NT2/D1 (cell line): ENCODE data around the gene KCNS1.

ENCODE experiments used
- DNase-seq: peaks from one replicate; pipeline ENCODE4 v3.0.0-alpha.2; 2011; ENCODE audit warnings: low read depth, low spot score
- H3K27me3 ChIP-seq: 2 replicates; pipeline ENCODE4 v1.6.0; 2011; ENCODE audit warnings: mild to moderate bottlenecking; ENCODE audit not compliant: insufficient read length, insufficient read depth
- H3K36me3 ChIP-seq: 2 replicates; pipeline ENCODE4 v1.6.1; 2011; ENCODE audit warnings: mild to moderate bottlenecking, low read length, mixed read lengths; ENCODE audit not compliant: insufficient read depth, insufficient read length
- H3K4me1 ChIP-seq: 2 replicates; pipeline ENCODE4 v1.5.1; 2011; ENCODE audit not compliant: insufficient read depth, insufficient read length
- H3K4me3 ChIP-seq: 2 replicates; pipeline ENCODE4 v1.5.1; 2011; ENCODE audit warnings: low read depth; ENCODE audit not compliant: insufficient read length
- H3K9ac ChIP-seq: 2 replicates; pipeline ENCODE4 v1.6.0; 2011; ENCODE audit warnings: low read depth; ENCODE audit not compliant: insufficient read length
- H3K9me3 ChIP-seq: 2 replicates; pipeline ENCODE4 v1.5.1; 2011; ENCODE audit warnings: mild to moderate bottlenecking, low read length; ENCODE audit not compliant: insufficient read depth
- SUZ12 ChIP-seq: IDR thresholded peaks from 2 replicates; pipeline ENCODE4 v1.6.1; 2011; ENCODE audit not compliant: insufficient read length, insufficient read depth; ENCODE audit errors: extremely low read depth
- YY1 ChIP-seq: IDR thresholded peaks from 2 replicates; pipeline ENCODE4 v1.6.1; 2011; ENCODE audit not compliant: insufficient read length, insufficient read depth
- ZNF274 ChIP-seq: IDR thresholded peaks from 2 replicates; pipeline ENCODE4 v1.6.1; 2011; ENCODE audit warnings: mild to moderate bottlenecking, low read depth, low read length

The KCNS1 gene

DNA sequence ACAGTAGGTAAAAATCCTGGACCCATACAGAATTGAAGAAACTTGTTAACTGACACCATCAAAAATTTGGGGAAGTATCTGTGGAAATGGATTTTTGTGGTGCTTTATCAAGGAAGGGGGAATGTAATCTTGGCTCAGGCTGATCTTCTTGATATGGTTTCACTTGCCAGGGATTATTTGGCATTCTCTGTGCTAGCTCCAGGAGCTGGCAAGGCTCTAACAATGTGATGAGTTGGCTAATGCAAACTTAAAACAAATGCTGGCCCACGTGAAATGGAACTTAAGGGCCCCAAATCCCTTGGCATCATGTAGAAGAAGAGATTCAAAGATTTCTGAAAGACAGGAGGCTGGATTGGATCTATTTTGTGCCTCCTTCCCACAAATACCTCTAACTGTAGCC is 13.1 kb downstream of the KCNS1 start:
- DNase-seq, result no peak
- H3K27me3 ChIP-seq, result no peaks in the 10 kb centered on the region
- H3K4me1 ChIP-seq, result no peaks in the 10 kb centered on the region
- H3K36me3 ChIP-seq, result no peaks in the 10 kb centered on the region
- H3K9me3 ChIP-seq, result no peaks in the 10 kb centered on the region
- TF ChIP-seq SUZ12, result no peak
- TF ChIP-seq YY1, result no peak
- no peak for TF ChIP-seq ZNF274
- H3K9ac ChIP-seq, result no peak overlapping the region
- H3K4me3 ChIP-seq, result no peak overlapping the region

DNA sequence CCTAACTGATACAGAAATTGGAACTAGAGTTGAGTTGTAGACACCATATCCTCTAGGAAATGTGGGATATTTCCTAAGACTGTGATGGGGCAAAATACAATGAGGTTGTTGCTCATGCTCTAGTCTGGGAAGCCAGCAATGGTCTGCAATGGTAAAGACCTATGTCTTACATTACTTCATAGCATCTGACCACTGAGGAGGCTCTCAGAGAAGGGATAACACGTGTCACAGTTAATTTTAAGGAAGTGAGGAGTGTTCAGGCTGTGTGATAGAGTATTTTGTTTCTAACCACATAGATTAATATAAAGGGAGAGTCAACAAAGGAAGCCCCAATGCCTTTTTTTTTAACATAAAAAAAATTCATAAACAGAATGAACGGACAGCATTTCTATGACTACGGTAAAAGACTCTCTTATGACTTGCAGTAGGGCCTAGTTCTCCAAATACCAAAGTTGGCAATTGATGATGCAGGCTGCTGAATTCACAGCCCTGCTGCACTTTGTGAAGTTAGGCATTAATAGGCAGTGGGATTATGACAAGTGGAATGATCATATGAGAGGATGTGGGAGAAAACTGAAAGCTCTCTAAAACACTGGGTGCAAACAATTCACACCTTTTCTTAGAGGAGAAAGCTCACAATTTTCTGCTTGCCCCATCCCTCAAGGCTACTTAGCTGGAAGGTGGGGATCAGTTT is 13.7 kb downstream of the KCNS1 start:
- no peak overlapping the region for H3K4me3 ChIP-seq
- no peak for DNase-seq
- no peak overlapping the region for H3K9ac ChIP-seq
- no peaks in the 10 kb centered on the region for H3K36me3 ChIP-seq
- no peaks in the 10 kb centered on the region for H3K4me1 ChIP-seq
- H3K27me3 ChIP-seq, result no peaks in the 10 kb centered on the region
- H3K9me3 ChIP-seq, result peaks cover 4% of the 10 kb centered on the region; the same call in 1 of the 2 replicates
- TF ChIP-seq YY1 (no peak), ZNF274 (no peak), SUZ12 (no peak)

DNA sequence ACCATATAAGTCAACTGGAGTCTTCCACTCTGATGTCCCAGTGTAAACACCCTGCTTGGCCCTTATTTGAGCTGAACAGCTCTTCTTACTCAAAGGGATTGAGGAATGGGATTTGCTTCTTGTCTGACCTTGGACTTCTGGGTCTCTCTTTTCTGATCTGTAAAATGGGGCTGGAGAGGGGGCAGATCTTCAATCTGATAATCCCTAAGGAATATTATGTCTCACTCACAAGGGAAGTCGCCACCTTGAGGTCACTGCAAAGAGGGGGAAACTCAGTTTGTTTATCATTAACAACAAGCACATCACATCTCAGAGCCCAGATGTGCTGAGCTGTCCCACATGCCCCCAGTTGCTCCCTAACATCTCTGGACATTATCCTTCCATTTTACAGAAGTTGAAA is 15.1 kb downstream of the KCNS1 start:
- H3K4me1 ChIP-seq, result no peaks in the 10 kb centered on the region
- peaks cover 4% of the 10 kb centered on the region; the same call in 1 of the 2 replicates for H3K9me3 ChIP-seq
- DNase-seq, result no peak
- H3K27me3 ChIP-seq, result no peaks in the 10 kb centered on the region
- H3K36me3 ChIP-seq, result peaks cover 4% of the 10 kb centered on the region
- no peak overlapping the region for H3K9ac ChIP-seq
- TF ChIP-seq YY1, result no peak
- no peak overlapping the region for H3K4me3 ChIP-seq

DNA sequence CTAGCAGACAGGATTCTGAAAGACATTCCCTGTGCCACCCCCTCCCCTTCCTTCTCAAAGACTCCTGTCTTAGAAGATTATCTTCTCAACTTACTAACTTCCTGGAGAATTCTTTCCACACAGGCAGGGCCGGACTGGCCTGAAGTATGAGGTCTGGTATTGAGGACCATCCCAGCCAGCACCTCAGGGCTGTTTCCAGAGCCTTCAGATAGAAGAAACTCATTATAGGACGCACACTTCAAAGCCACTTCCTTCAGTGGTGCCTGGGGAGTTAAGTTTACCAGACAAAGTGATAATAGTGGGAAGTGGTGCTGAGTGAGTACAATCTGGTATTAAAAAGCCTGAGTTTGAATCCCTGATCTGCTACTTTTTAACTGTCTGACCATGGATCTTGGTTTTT is 15.6 kb downstream of the KCNS1 start:
- Histone ChIP-seq H3K4me1 (no peaks in the 10 kb centered on the region), H3K9me3 (peaks cover 4% of the 10 kb centered on the region; the same call in 1 of the 2 replicates), H3K27me3 (no peaks in the 10 kb centered on the region), H3K9ac (no peak overlapping the region), H3K4me3 (no peak overlapping the region), H3K36me3 (peaks cover 8% of the 10 kb centered on the region)
- no peak for DNase-seq
- no peak for TF ChIP-seq SUZ12

DNA sequence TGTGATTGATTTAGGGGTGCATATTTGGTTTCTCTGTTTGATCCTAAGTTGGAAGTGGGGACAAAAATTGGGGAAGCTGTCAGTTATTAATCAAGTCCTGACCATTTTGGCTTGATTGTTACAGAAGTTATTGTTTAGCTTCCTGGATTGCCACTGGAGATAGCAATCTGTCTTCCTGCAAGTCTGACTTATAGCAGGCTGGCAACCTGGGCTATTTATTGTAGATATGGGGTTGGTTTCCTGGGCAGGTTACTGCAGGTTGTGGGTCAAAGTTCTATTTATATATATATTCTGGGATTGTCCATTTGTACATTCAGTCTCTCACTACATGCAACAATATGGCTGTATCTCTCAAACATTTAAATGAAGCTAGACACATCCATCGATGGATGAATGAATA is 17.8 kb downstream of the KCNS1 start:
- Histone ChIP-seq H3K9ac (no peak overlapping the region), H3K27me3 (no peaks in the 10 kb centered on the region), H3K9me3 (peaks cover 4% of the 10 kb centered on the region; the same call in 1 of the 2 replicates), H3K4me1 (no peaks in the 10 kb centered on the region), H3K4me3 (no peak overlapping the region), H3K36me3 (peaks cover 13% of the 10 kb centered on the region)
- DNase-seq, result no peak
- TF ChIP-seq YY1 (no peak), SUZ12 (no peak), ZNF274 (no peak)

DNA sequence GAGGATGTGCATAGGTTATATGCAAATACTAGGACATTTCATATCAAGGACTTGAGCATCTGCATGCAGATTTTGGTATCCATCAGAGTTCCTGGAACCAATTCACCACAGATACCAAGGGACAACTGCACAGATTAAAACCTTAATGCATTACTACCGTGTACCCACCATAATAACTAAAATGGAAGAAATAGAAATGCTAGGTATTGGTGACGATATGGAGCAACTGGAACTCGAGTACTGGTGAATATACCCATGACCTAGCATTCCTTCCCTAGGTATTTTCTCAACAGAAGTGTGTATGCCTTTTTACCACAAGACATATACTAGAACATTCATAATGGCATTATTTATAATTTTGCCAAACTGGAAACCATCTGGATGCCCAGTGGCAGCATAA is 18.5 kb downstream of the KCNS1 start:
- H3K36me3 ChIP-seq, result peaks cover 18% of the 10 kb centered on the region
- no peak for TF ChIP-seq ZNF274
- TF ChIP-seq SUZ12, result no peak
- no peak for TF ChIP-seq YY1

DNA sequence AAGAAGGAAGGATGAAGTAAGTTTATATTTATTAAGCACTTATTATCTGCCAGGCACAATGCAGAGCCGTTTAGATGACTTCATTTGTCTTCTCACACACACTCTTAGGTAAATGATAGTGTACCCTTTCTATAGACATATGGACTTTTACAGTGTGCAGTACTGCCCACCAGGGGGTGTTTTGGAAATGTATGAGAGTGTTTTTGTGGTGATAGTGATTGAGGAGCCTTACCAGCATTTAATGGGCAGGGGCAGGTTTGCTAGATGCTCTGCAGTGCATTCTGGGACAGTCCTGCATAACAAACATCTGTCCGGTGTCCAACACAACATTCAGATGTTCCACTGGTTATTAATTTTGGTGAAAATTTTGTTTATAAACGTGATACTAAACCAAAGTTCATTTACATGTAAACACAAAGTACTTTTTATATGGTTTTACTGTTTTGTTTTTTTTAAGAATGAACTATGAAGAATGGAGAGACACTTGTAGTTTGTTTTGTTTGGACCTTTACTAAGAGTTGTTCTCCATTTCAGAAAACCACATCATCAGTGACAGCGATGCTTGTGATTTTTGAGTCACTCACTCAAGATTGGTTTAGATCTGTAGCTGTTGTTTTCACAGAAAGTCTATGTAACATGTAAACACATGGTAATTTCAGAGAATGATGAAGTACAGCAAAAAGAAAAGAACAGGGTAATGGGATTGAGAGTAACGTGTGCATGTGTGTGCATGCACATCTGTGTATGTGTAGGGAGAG is 19.9 kb downstream of the KCNS1 start:
- peaks cover 24% of the 10 kb centered on the region for H3K36me3 ChIP-seq
- H3K4me3 ChIP-seq, result no peak overlapping the region
- no peak overlapping the region for H3K9ac ChIP-seq
- no peak for DNase-seq
- TF ChIP-seq YY1 (no peak), ZNF274 (no peak), SUZ12 (no peak)
- no peaks in the 10 kb centered on the region for H3K27me3 ChIP-seq
- H3K4me1 ChIP-seq, result peaks cover 3% of the 10 kb centered on the region
- peaks cover 4% of the 10 kb centered on the region; the same call in 1 of the 2 replicates for H3K9me3 ChIP-seq

More for the DNA sequence above, 18.5 kb downstream of the KCNS1 start:
- Histone ChIP-seq H3K9ac (no peak overlapping the region), H3K4me1 (no peaks in the 10 kb centered on the region), H3K4me3 (no peak overlapping the region), H3K27me3 (no peaks in the 10 kb centered on the region), H3K9me3 (peaks cover 4% of the 10 kb centered on the region; the same call in 1 of the 2 replicates)
- no peak for DNase-seq
